Measurements from ENCODE around the gene NR1D1.

GRCh38 chr17:40110026-40110845 is 9.8 kb upstream of the NR1D1 start:
- TF ChIP-seq CTCF (tag by site-specific recombination; IDR thresholded peaks at IDR 0.05), result no peak
- 0 out of 2 replicates have a peak, but pooled peaks have one; percentile 18 for TF ChIP-seq KLF1 (tag by site-specific recombination; IDR thresholded peaks at IDR 0.05)

Data from HEK293 (cell line).